Lung (tissue), 13 donors: ENCODE results near the gene SMIM34. TPM values are rescaled to one million over a fixed set of nuclear protein-coding genes. Genes with fewer than 3 reads are reported as not detected.

Experiments
- ATAC-seq: fragments of 200-7000 bp; cut with Tn5 transposase; one replicate; pipeline ENCODE4 v1.9.1; 2020; ENCODE audit warnings: moderate number of reproducible peaks; ENCODE audit not compliant: insufficient read depth, low FRiP score
- DNase-seq, 3 donors: peaks; one replicate each; pipeline ENCODE4 v3.0.0-alpha.2; 2013 to 2017
- H3K27ac ChIP-seq, 2 donors: one replicate each; pipeline ENCODE4 v1.5.1; 2013; ENCODE audit warnings: mild to moderate bottlenecking in 2 of 2, moderate library complexity in 2 of 2, control low read depth in 1 of 2, inconsistent platforms in 1 of 2, low read depth in 1 of 2, low read length in 1 of 2
- H3K27me3 ChIP-seq, 3 donors: one replicate each; pipeline ENCODE4 v1.5.1; 2013; ENCODE audit warnings: low read length in 2 of 3; ENCODE audit not compliant: control insufficient read depth in 3 of 3, insufficient read depth in 3 of 3
- H3K36me3 ChIP-seq, 4 donors: one replicate each; pipeline ENCODE4 v1.5.1; 2013; ENCODE audit warnings: low read length in 4 of 4, mild to moderate bottlenecking in 1 of 4, moderate library complexity in 1 of 4; ENCODE audit not compliant: control insufficient read depth in 4 of 4, insufficient read depth in 4 of 4
- H3K4me1 ChIP-seq, 5 donors: one replicate each; pipeline ENCODE4 v1.5.1; 2013; ENCODE audit warnings: low read length in 5 of 5, mild to moderate bottlenecking in 2 of 5, moderate library complexity in 1 of 5; ENCODE audit not compliant: control insufficient read depth in 5 of 5, insufficient read depth in 5 of 5
- H3K4me3 ChIP-seq: one replicate; pipeline ENCODE4 v1.5.1; 2013; ENCODE audit warnings: mild to moderate bottlenecking, control low read depth, moderate library complexity
- H3K9ac ChIP-seq, 2 donors: one replicate each; pipeline ENCODE4 v1.5.1; 2013; ENCODE audit warnings: low read length in 2 of 2, control low read depth in 1 of 2; ENCODE audit not compliant: insufficient read depth in 1 of 2
- H3K9me3 ChIP-seq, 4 donors: one replicate each; pipeline ENCODE4 v1.5.1; 2013; ENCODE audit warnings: low read length in 3 of 4, mild to moderate bottlenecking in 1 of 4, moderate library complexity in 1 of 4; ENCODE audit not compliant: control insufficient read depth in 4 of 4, insufficient read depth in 3 of 4
- WGBS, 2 donors: extraction: QIAGEN DNeasy Blood & Tissue Kit; methylation state at CpG; one replicate each; pipeline ENCODE4 v1.1.7; 2013; 5-methylcytosine and 5-hydroxymethylcytosine counted together
- polyA plus RNA-seq, 2 donors: library from polyadenylated mRNA; stranded (reverse); fragments of 200-250 nt; gene quantifications; one replicate each; pipeline ENCODE4 v1.2.1, GENCODE V29; 2013
- small RNA-seq: library from RNA; depleted of rRNA; stranded (forward); fragments of <200 nt; gene quantifications from one replicate; pipeline ENCODE3, GENCODE V24; 2014; ENCODE audit warnings: low replicate concordance
- total RNA-seq, 2 donors: library from RNA; depleted of rRNA in 1 of 2; stranded (reverse); fragments of >200 nt in 1 of 2; gene quantifications; one replicate each; pipeline ENCODE4 v1.2.1, GENCODE V29; 2014 to 2021
- TF ChIP-seq, protein P1 (sequence below): IDR thresholded peaks from 2 replicates; pipeline ENCODE4 v1.5.1; 2012; ENCODE audit warnings: mild to moderate bottlenecking; ENCODE audit errors: control extremely low read depth, extremely low read depth
- donor health status: control.
- donor health status: control.
- donor health status: Bipolar disorder and iron deficiency.
- donor health status: healthy.
- donor health status: DM: yes; HTN: yes; CAD: no.

Gene SMIM34
- total and polyA plus RNA-seq, 4 donors = 0.49 to 1.3 (median 0.53) TPM

DNA sequence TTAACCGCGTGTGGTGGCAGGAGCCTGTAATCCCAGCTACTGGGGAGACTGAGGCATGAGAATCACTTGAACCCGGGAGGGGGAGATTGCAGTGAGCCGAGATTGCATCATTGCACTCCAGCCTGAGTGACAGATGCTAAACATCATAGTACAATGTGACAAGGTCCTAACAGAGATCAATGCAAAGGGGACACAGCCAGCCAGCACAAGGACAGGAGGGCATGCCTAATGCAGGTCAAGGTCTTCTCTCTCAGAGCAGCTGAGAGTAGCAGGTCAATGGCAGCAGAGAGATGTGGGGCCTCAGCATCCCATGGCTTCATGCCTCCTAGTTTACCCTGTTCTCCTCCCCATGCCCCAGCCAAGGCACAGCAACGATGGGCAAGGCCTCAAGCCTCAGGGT, 51.4 kb downstream of the SMIM34 start:
- Histone ChIP-seq H3K4me1 (no peaks in the 10 kb centered on the region), H3K27ac (no peak overlapping the region), H3K9ac (no peak overlapping the region), H3K36me3 (no peaks in the 10 kb centered on the region), H3K4me3 (no peak overlapping the region), H3K27me3 (no peaks in the 10 kb centered on the region), H3K9me3 (no peaks in the 10 kb centered on the region)
- TF ChIP-seq, protein P1, sequence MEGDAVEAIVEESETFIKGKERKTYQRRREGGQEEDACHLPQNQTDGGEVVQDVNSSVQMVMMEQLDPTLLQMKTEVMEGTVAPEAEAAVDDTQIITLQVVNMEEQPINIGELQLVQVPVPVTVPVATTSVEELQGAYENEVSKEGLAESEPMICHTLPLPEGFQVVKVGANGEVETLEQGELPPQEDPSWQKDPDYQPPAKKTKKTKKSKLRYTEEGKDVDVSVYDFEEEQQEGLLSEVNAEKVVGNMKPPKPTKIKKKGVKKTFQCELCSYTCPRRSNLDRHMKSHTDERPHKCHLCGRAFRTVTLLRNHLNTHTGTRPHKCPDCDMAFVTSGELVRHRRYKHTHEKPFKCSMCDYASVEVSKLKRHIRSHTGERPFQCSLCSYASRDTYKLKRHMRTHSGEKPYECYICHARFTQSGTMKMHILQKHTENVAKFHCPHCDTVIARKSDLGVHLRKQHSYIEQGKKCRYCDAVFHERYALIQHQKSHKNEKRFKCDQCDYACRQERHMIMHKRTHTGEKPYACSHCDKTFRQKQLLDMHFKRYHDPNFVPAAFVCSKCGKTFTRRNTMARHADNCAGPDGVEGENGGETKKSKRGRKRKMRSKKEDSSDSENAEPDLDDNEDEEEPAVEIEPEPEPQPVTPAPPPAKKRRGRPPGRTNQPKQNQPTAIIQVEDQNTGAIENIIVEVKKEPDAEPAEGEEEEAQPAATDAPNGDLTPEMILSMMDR = no peak
- ATAC-seq (no peak), DNase-seq (no peak)
- WGBS, 2 donors = 87 to 95% methylated on average over 5 of the region's 5 CpGs

DNA sequence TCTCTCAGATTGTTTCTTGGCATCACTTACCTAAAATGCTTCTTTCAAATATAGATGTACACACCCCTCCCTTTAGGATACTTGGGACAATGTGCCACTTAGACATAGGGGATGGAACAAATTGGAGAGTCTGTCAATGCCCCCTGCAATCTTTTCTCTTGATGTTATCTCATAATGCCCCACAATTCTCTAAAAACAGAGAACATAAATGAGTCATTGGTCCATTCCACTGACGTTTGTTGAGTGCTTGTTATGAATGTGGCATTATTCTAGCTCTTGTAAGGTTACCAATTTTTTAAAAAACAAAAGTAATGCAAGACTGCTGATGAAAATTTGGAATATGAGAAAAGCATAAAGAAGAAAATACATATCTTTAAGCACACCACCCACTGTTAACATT, 54.0 kb downstream of the SMIM34 start:
- no peak for ATAC-seq
- no peaks in the 10 kb centered on the region for H3K36me3 ChIP-seq
- WGBS, 2 donors = 48 to 78% methylated on average over 1 of the region's 1 CpG
- H3K9ac ChIP-seq = no peak overlapping the region
- no peak for DNase-seq
- no peak overlapping the region for H3K27ac ChIP-seq
- H3K27me3 ChIP-seq = no peaks in the 10 kb centered on the region
- H3K4me3 ChIP-seq = no peak overlapping the region
- no peaks in the 10 kb centered on the region for H3K9me3 ChIP-seq
- TF ChIP-seq, protein P1 = no peak
- H3K4me1 ChIP-seq = no peaks in the 10 kb centered on the region

Small RNA genes lying within 50 kb of the gene (small RNA-seq; reads per million reads assigned to genes)
- not detected for gene RF00614

Other genes starting within 250 kb of the SMIM34 start
- under 1 TPM in 1 of 2 donors, not detected in 1; 0.65 TPM for gene KCNE2, start 59.9 kb downstream of the SMIM34 start, total RNA-seq
- under 1 TPM in 1 of 2 donors, not detected in 1; 0.31 TPM for gene KCNE2, start 59.9 kb downstream of the SMIM34 start, polyA plus RNA-seq
- 1 to 10 TPM; 3.5 to 8.0 TPM for gene SMIM11, start 48.4 kb downstream of the SMIM34 start, total RNA-seq
- 1 to 10 TPM; 5.9 to 7.3 TPM for gene SMIM11, start 48.4 kb downstream of the SMIM34 start, polyA plus RNA-seq
- gene KCNE1, start 88.3 kb upstream of the SMIM34 start, total RNA-seq = 10 to 100 TPM in 1 of 2 donors, 1 to 10 TPM in 1; 6.5 to 29.5 TPM
- gene KCNE1, start 88.3 kb upstream of the SMIM34 start, polyA plus RNA-seq = 10 to 100 TPM in 1 of 2 donors, 1 to 10 TPM in 1; 5.0 to 23.2 TPM
- 10 to 100 TPM; 29.3 to 32.8 TPM for gene RCAN1, start 191.2 kb upstream of the SMIM34 start, total RNA-seq
- 10 to 100 TPM; 12.2 to 30.3 TPM for gene RCAN1, start 191.2 kb upstream of the SMIM34 start, polyA plus RNA-seq
- gene CLIC6, start 245.0 kb upstream of the SMIM34 start, total RNA-seq = 10 to 100 TPM; 35.4 to 63.9 TPM
- 10 to 100 TPM; 15.1 to 25.9 TPM for gene CLIC6, start 245.0 kb upstream of the SMIM34 start, polyA plus RNA-seq